Upper lobe of left lung (tissue), 6 donors: Measurements from ENCODE around the gene FCGBP. TPM values are rescaled to one million over a fixed set of nuclear protein-coding genes. Genes with fewer than 3 reads are reported as not detected.

Source experiments
- ATAC-seq, 2 donors: fragments of 200-7000 bp; cut with Tn5 transposase; one replicate each; pipeline ENCODE4 v1.9.1; 2022; ENCODE audit warnings: mild to moderate bottlenecking in 2 of 2, moderate library complexity in 2 of 2; ENCODE audit not compliant: low FRiP score in 2 of 2
- DNase-seq, 2 donors: peaks; one replicate each; pipeline ENCODE4 v3.0.0-alpha.2; 2019 to 2020
- H3K27ac ChIP-seq, 4 donors: fragments of 200-600 bp; sonication (generic); one replicate each; pipeline ENCODE4 v1.5.1; 2016 to 2019
- H3K27me3 ChIP-seq, 4 donors: fragments of 200-600 bp; sonication (generic); one replicate each; pipeline ENCODE4 v1.5.1; 2017 to 2019
- H3K36me3 ChIP-seq, 4 donors: fragments of 200-600 bp; sonication (generic); one replicate each; pipeline ENCODE4 v1.5.1; 2016 to 2019
- H3K4me1 ChIP-seq, 4 donors: fragments of 200-600 bp; sonication (generic); one replicate each; pipeline ENCODE4 v1.5.1; 2018 to 2019
- H3K4me3 ChIP-seq, 4 donors: fragments of 200-600 bp; sonication (generic); one replicate each; pipeline ENCODE4 v1.5.1; 2017 to 2019; ENCODE audit warnings: mild to moderate bottlenecking in 2 of 4, moderate library complexity in 1 of 4
- H3K9me3 ChIP-seq, 4 donors: fragments of 200-600 bp; sonication (generic); one replicate each; pipeline ENCODE4 v1.5.1; 2018 to 2019
- EP300 ChIP-seq, 4 donors: sonication (generic); formaldehyde crosslinking; IDR thresholded peaks; one replicate each; pipeline ENCODE4 v1.5.1; 2017; ENCODE audit warnings: antibody characterized with exemption in 4 of 4, control low read depth in 2 of 4
- POLR2A ChIP-seq, 4 donors: fragments of 450-650 bp; IDR thresholded peaks; one replicate each; pipeline ENCODE4 v1.5.1; 2016 to 2017; ENCODE audit warnings: antibody characterized with exemption in 4 of 4, mild to moderate bottlenecking in 2 of 4
- POLR2AphosphoS5 ChIP-seq, 2 donors: sonication (generic); formaldehyde crosslinking; IDR thresholded peaks; one replicate each; pipeline ENCODE4 v1.5.1; 2017; ENCODE audit warnings: antibody characterized with exemption in 2 of 2
- WGBS, 2 donors: methylation state at CpG; one replicate each; pipeline ENCODE4 v1.1.5; 2017 to 2018; 5-methylcytosine and 5-hydroxymethylcytosine counted together
- total RNA-seq, 6 donors: library from RNA; depleted of rRNA in 4 of 6; stranded (reverse); fragments of >200 nt in 4 of 6; gene quantifications; one replicate each; pipeline versions ENCODE4 v1.1.0 to v1.2.1, GENCODE V29; 2016 to 2021
- TF ChIP-seq, protein P1 (sequence below), 6 experiments: fragments of 450-650 bp in 4 of 6; fragments of 200-600 bp in 2 of 6; sonication (generic) in 2 of 6; IDR thresholded peaks; one replicate each; pipeline ENCODE4 v1.5.1; 2016 to 2019; ENCODE audit warnings: antibody characterized with exemption in 6 of 6
- donor health status: DM: no; HTN: no; CAD: no; lungs with moderate emphysema.
- donor health status: DM: no; HTN: yes; CAD: no; lungs with severe emphysema.

The FCGBP gene
- total RNA-seq, 6 donors from 2014 or later = 7.0 to 27.2 (median 14.3) TPM

DNA sequence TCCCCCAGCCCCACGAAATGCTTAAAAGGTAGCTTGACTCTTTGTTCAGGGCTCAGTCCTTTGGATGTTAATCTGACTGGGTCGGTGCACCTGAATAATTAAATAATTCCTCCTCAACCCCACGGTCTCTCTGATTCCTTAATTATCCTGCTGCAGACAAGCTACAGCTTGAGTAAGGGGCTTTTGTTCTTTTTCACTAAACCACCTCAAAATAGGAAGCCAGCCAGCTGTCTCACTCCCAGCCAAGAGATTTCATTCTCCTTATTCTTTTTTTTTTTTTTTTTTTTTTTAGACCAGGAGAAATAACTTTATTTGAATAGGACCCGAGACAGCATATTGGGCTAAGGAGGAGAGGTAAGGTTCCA lies 7.9 kb upstream of the FCGBP start:
- H3K27me3 ChIP-seq = no peaks in the 10 kb centered on the region
- no peak for ATAC-seq
- no peak overlapping the region for H3K4me3 ChIP-seq
- no peak for DNase-seq
- H3K36me3 ChIP-seq = no peaks in the 10 kb centered on the region
- WGBS, 2 donors = 42 to 46% methylated on average over 4 of the region's 4 CpGs
- TF ChIP-seq POLR2AphosphoS5 (IDR thresholded peaks at IDR 0.05) (no peak), POLR2A (IDR thresholded peaks at IDR 0.05) (no peak), EP300 (IDR thresholded peaks at IDR 0.05) (no peak)
- TF ChIP-seq, protein P1, sequence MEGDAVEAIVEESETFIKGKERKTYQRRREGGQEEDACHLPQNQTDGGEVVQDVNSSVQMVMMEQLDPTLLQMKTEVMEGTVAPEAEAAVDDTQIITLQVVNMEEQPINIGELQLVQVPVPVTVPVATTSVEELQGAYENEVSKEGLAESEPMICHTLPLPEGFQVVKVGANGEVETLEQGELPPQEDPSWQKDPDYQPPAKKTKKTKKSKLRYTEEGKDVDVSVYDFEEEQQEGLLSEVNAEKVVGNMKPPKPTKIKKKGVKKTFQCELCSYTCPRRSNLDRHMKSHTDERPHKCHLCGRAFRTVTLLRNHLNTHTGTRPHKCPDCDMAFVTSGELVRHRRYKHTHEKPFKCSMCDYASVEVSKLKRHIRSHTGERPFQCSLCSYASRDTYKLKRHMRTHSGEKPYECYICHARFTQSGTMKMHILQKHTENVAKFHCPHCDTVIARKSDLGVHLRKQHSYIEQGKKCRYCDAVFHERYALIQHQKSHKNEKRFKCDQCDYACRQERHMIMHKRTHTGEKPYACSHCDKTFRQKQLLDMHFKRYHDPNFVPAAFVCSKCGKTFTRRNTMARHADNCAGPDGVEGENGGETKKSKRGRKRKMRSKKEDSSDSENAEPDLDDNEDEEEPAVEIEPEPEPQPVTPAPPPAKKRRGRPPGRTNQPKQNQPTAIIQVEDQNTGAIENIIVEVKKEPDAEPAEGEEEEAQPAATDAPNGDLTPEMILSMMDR (IDR thresholded peaks at IDR 0.05) = no peak
- H3K4me1 ChIP-seq = peaks cover 9 to 31% (median 14%) of the 10 kb centered on the region in 4 donors
- H3K27ac ChIP-seq = no peak overlapping the region
- H3K9me3 ChIP-seq = no peaks in the 10 kb centered on the region

DNA sequence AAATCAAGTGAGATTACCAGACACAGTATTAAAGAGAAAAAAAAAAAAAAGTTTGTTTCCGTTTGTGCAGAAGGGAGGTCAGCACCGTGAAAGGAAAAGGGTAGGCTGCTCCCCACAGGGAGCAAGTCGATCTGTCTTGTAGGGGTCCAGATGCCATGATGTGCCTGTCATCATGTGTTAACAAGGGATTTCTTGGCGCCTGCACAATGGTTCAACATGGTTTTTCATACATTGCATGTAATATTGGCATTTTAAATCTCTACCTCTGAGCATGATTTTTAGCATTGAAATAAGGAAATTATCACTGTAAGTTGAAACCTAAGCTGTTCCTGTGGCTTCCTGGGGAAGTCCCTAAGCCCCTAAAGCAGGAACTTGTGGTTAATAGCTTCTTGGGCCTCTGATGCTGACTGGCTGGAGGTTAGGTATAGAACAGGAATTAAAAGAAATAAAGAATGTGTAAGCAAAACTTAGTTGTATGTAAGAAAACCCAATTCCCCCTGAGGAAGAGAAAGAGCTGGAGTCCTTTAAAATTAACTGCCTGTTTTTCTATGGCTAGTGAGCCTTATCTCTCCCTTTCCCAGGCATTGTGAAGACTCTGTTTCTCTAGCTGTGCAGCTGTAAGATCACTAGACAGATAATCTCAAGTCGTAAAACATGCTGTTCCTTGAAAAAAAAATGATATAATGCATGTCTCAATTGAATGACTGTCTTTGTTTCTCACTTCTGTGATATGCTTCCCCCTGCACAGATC lies 7.4 kb upstream of the FCGBP start:
- Histone ChIP-seq H3K4me3 (no peak overlapping the region), H3K27ac (no peak overlapping the region), H3K9me3 (no peaks in the 10 kb centered on the region), H3K4me1 (peaks cover 9 to 31% (median 17%) of the 10 kb centered on the region in 4 donors), H3K36me3 (no peaks in the 10 kb centered on the region), H3K27me3 (no peaks in the 10 kb centered on the region)
- DNase-seq = peak in 1 of 2 donors; percentile 71
- 11 to 24% methylated on average over 5 of the region's 5 CpGs for WGBS, 2 donors
- TF ChIP-seq, protein P1 (IDR thresholded peaks at IDR 0.05) = no peak
- no peak for TF ChIP-seq EP300 (IDR thresholded peaks at IDR 0.05)
- ATAC-seq = peak in 1 of 2 donors; percentile 83

DNA sequence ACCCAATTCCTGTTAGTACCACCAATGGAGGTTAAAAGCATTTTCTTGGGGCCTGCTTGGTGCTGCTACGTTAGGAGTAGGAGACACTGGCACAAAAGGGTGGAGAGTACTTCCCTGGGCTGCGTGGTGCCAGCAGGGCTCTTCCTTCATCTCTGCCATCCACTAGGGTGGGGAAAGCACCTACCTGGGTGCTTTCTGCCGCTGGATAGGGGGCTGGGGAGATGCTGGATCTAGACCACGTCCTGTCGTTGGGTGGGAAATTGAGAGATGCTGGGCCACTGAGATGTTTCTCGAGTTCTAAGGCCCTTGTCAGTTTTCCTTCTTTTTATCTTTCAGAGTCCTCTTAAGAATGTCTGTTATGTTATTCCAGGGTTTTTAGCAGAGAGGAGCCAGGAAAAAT lies 6.7 kb upstream of the FCGBP start:
- no peak for TF ChIP-seq POLR2AphosphoS5 (IDR thresholded peaks at IDR 0.05)
- no peak for TF ChIP-seq POLR2A (IDR thresholded peaks at IDR 0.05)
- no peak for TF ChIP-seq EP300 (IDR thresholded peaks at IDR 0.05)
- TF ChIP-seq, protein P1 (IDR thresholded peaks at IDR 0.05) = no peak
- H3K27ac ChIP-seq = no peak overlapping the region
- 59 to 66% methylated on average over 6 of the region's 6 CpGs for whole genome bisulfite sequencing, 2 donors

DNA sequence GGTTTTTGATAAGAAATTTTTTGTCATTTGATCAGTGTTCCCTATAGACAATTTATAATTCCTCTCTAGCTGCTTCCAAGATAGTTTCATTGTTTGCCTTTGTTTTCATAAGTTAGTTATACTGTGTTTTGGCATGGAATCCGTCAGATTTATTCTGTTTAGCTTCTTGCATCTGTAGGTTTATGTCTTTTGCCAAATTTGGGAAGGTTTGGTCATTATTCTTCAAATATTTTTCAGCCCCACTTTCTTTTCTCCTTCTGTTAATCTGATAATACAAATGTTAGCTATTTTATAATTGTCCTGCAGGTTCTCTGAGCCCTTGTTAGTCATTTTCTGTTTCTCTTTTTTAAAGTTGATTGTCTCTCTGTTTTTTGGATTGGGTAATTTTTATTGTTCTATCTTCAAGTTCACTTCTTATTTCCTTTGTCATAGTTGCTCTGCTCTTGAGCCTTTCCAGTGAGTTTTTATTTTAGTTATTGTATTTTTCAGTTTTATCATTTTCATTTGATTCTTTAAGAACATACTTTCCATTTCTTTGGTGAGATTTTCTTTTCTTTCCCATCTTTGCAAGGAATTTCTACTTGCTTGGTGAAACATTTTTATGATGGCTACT lies 5.9 kb upstream of the FCGBP start:
- no peaks in the 10 kb centered on the region for H3K27me3 ChIP-seq
- no peak overlapping the region for H3K4me3 ChIP-seq
- no peaks in the 10 kb centered on the region for H3K36me3 ChIP-seq
- TF ChIP-seq POLR2AphosphoS5 (IDR thresholded peaks at IDR 0.05) = no peak
- no peak for TF ChIP-seq POLR2A (IDR thresholded peaks at IDR 0.05)
- TF ChIP-seq EP300 (IDR thresholded peaks at IDR 0.05) = no peak
- TF ChIP-seq, protein P1 (IDR thresholded peaks at IDR 0.05) = no peak
- H3K27ac ChIP-seq = no peak overlapping the region
- ATAC-seq (no peak), DNase-seq (no peak)
- 53 to 71% methylated on average over 1 of the region's 1 CpG for WGBS, 2 donors
- H3K4me1 ChIP-seq = peaks cover 13 to 31% (median 17%) of the 10 kb centered on the region in 4 donors
- H3K9me3 ChIP-seq = no peaks in the 10 kb centered on the region

More for the DNA sequence above, 6.7 kb upstream of the FCGBP start:
- Histone ChIP-seq H3K27me3 (no peaks in the 10 kb centered on the region), H3K4me1 (peaks cover 13 to 31% (median 17%) of the 10 kb centered on the region in 4 donors), H3K9me3 (no peaks in the 10 kb centered on the region), H3K4me3 (no peak overlapping the region), H3K36me3 (no peaks in the 10 kb centered on the region)
- DNase-seq = no peak
- ATAC-seq = no peak
